Adrenal gland (tissue), 12 donors: ENCODE data around the gene ATF7. TPM values are rescaled to one million over a fixed set of nuclear protein-coding genes. Genes with fewer than 3 reads are reported as not detected.
"Not testable (repeated sequence)": the region's sequence is repeated elsewhere in the genome, so short reads cannot be mapped to it uniquely, and the experiment has no call there.

Experiments
- DNase-seq, 7 donors: peaks; one replicate each; pipeline ENCODE4 v3.0.0-alpha.2; 2019 to 2020
- H3K27ac ChIP-seq, 5 donors: fragments of 200-600 bp; sonication (generic) in 4 of 5; 1 replicate in 3 of 5; 2 replicates in 2 of 5; pipeline versions ENCODE4 v1.5.1 to v1.8.0; 2016 to 2020; ENCODE audit warnings: mild to moderate bottlenecking in 1 of 5
- H3K27me3 ChIP-seq: fragments of 200-600 bp; 2 replicates; pipeline ENCODE4 v1.8.0; 2021
- H3K36me3 ChIP-seq, 2 donors: fragments of 200-600 bp; replicated peaks in 1 of 2; 1 replicate in 1 of 2; 2 replicates in 1 of 2; pipeline versions ENCODE4 v1.5.1 to v1.8.0; 2018 to 2022
- H3K4me1 ChIP-seq, 2 donors: fragments of 200-600 bp; replicated peaks in 1 of 2; 1 replicate in 1 of 2; 2 replicates in 1 of 2; pipeline versions ENCODE4 v1.5.1 to v1.8.0; 2018 to 2021
- H3K4me3 ChIP-seq, 4 donors: fragments of 200-600 bp; sonication (generic) in 3 of 4; one replicate each; pipeline ENCODE4 v1.5.1; 2016 to 2018
- H3K9me3 ChIP-seq, 3 donors: fragments of 200-600 bp; sonication (generic) in 1 of 3; replicated peaks in 1 of 3; 1 replicate in 2 of 3; 2 replicates in 1 of 3; pipeline versions ENCODE4 v1.5.1 to v1.8.0; 2016 to 2021
- POLR2A ChIP-seq, 2 donors: fragments of 450-650 bp; IDR thresholded peaks; one replicate each; pipeline ENCODE4 v1.6.1; 2017; ENCODE audit warnings: antibody characterized with exemption in 2 of 2, mild to moderate bottlenecking in 2 of 2, moderate library complexity in 1 of 2
- WGBS, 4 donors: extraction: QIAGEN DNeasy Blood & Tissue Kit in 2 of 4; methylation state at CpG; one replicate each; pipeline versions ENCODE4 v1.1.5 to v1.1.7; 2013 to 2017; 5-methylcytosine and 5-hydroxymethylcytosine counted together
- intact Hi-C, 2 donors: fragments of 100-400 bp; cut with DNase I; formaldehyde crosslinking; loops; one replicate each; pipeline versions ENCODE4 v1.14.1 to v1.15.0; 2022 to 2023
- polyA plus RNA-seq, 3 donors: library from polyadenylated mRNA; stranded (reverse); fragments of 200-250 nt in 2 of 3; fragments of 350-450 nt in 1 of 3; fragmentation: Illumina TruSeq in 1 of 3; extraction: RNeasy Lipid Tissue Mini Kit (QIAGEN cat#74804) in 1 of 3; gene quantifications; one replicate each; pipeline ENCODE4 v1.2.3, GENCODE V29; 2013 to 2014
- total RNA-seq, 9 donors: library from RNA; depleted of rRNA in 4 of 9; stranded (reverse); fragments of >200 nt in 4 of 9; fragments of 120-200 nt in 1 of 9; fragmentation: NEBNext Ultra II Directional in 1 of 9; extraction: Animal tissue kit (Norgen Biotek cat#: 25700) in 1 of 9; gene quantifications; one replicate each; pipeline versions ENCODE4 v1.1.0 to v1.2.4, GENCODE V29; 2013 to 2023
- TF ChIP-seq, protein P1 (sequence below), 6 experiments: fragments of 450-650 bp in 4 of 6; fragments of 200-600 bp in 2 of 6; sonication (generic) in 1 of 6; IDR thresholded peaks; 1 replicate in 5 of 6; 2 replicates in 1 of 6; pipeline versions ENCODE4 v1.5.1 to v1.8.0; 2016 to 2021; ENCODE audit warnings: antibody characterized with exemption in 6 of 6, mild to moderate bottlenecking in 2 of 6, moderate library complexity in 1 of 6
- donor health status: healthy with polysubstance abuse.
- donor health status: Bipolar disorder and iron deficiency.
- donor health status: DM: yes; HTN: yes; CAD: no.
- donor health status: DM: no; HTN: no; CAD: no.
- donor health status: DM: no; HTN: no; CAD: no.
- donor health status: DM: yes; HTN: yes; CAD: no.

The ATF7 gene
- total and polyA plus RNA-seq, 12 donors: 12.1 to 41.7 (median 27.5) TPM

- H3K9me3 ChIP-seq: no peaks in the 10 kb centered on the region
- H3K36me3 ChIP-seq: peaks cover 0 to 3% of the 10 kb centered on the region in 2 donors
- TF ChIP-seq POLR2A (IDR thresholded peaks at IDR 0.05): no peak
- TF ChIP-seq, protein P1, sequence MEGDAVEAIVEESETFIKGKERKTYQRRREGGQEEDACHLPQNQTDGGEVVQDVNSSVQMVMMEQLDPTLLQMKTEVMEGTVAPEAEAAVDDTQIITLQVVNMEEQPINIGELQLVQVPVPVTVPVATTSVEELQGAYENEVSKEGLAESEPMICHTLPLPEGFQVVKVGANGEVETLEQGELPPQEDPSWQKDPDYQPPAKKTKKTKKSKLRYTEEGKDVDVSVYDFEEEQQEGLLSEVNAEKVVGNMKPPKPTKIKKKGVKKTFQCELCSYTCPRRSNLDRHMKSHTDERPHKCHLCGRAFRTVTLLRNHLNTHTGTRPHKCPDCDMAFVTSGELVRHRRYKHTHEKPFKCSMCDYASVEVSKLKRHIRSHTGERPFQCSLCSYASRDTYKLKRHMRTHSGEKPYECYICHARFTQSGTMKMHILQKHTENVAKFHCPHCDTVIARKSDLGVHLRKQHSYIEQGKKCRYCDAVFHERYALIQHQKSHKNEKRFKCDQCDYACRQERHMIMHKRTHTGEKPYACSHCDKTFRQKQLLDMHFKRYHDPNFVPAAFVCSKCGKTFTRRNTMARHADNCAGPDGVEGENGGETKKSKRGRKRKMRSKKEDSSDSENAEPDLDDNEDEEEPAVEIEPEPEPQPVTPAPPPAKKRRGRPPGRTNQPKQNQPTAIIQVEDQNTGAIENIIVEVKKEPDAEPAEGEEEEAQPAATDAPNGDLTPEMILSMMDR (IDR thresholded peaks at IDR 0.05): no peak
- intact Hi-C loops: no loop called here
- H3K4me3 ChIP-seq: no peak overlapping the region
- WGBS, 4 donors: 79 to 88% (median 82%) methylated on average over 2 of the region's 2 CpGs
- no peak for DNase-seq
- no peak overlapping the region for H3K27ac ChIP-seq
- H3K27me3 ChIP-seq: no peaks in the 10 kb centered on the region
- H3K4me1 ChIP-seq: peaks cover 10 to 43% of the 10 kb centered on the region in 2 donors
Measured at GRCh38 chr12:53612978-53613377, 13.2 kb downstream of the ATF7 start.

DNA sequence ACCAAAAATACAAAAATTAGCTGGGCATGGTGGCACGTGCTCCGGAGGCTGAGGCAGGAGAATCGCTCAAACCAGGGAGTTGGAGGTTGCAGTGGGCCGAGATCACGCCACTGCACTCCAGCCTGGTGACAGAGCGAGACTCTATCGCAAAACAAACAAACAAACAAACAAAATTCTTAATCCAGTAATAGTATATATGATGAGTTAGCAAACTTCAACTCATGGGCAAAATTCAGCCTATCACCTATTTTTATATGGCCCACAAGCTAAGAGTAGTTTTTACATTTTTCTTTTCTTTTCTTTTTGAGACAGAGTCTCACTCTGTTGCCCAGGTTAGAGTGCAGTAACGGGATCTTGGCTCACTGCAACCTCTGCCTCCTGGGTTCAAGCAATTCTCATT, 14.9 kb downstream of the ATF7 start:
- peaks cover 0 to 27% of the 10 kb centered on the region in 2 donors for H3K4me1 ChIP-seq
- intact Hi-C loops: no loop called here
- no peak overlapping the region for H3K27ac ChIP-seq
- 96 to 98% (median 97%) methylated on average over 8 of the region's 8 CpGs for WGBS, 4 donors
- H3K36me3 ChIP-seq: peaks cover 0 to 3% of the 10 kb centered on the region in 2 donors
- no peak overlapping the region for H3K4me3 ChIP-seq
- H3K27me3 ChIP-seq: no peaks in the 10 kb centered on the region
- H3K9me3 ChIP-seq: no peaks in the 10 kb centered on the region
- TF ChIP-seq, protein P1 (IDR thresholded peaks at IDR 0.05): no peak
- TF ChIP-seq POLR2A (IDR thresholded peaks at IDR 0.05): no peak
- no peak for DNase-seq

DNA sequence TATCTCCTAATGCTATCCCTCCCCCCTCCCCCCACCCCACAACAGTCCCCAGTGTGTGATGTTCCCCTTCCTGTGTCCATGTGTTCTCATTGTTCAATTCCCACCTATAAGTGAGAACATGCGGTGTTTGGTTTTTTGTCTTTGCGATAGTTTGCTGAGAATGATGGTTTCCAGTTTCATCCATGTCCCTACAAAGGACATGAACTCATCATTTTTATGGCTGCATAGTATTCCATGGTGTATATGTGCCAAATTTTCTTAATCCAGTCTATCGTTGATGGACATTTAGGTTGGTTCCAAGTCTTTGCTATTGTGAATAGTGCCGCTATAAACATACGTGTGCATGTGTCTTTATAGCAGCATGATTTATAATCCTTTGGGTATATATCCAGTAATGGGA, 19.5 kb downstream of the ATF7 start:
- intact Hi-C loops, H3K36me3 ChIP-seq: not testable (repeated sequence)
- WGBS, 4 donors: 94 to 98% (median 96%) methylated on average over 3 to 5 of the region's 5 CpGs

DNA sequence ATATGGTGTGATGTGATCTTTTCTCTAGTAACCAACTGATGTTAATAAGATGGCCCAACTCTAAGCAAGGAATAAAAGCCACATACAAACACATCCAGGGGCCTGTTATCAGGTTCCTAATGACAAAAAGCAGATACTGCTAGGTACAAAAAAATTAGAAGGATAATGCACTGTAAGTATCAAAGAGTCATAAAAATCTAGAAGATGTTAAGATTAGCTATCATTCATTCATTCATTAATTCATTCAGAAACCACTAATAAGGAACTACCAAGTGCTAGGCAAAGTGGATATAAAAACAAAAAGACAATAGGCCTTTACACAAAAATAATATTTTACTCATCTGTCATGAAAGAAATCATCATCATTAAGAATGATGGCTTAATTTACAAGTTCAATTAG, 21.6 kb downstream of the ATF7 start:
- Histone ChIP-seq H3K27me3 (no peaks in the 10 kb centered on the region), H3K36me3 (peaks cover 0 to 3% of the 10 kb centered on the region in 2 donors), H3K4me1 (peaks cover 0 to 40% of the 10 kb centered on the region in 2 donors), H3K4me3 (no peak overlapping the region), H3K9me3 (no peaks in the 10 kb centered on the region), H3K27ac (no peak overlapping the region)
- intact Hi-C loops: no loop called here
- TF ChIP-seq, protein P1 (IDR thresholded peaks at IDR 0.05): no peak
- TF ChIP-seq POLR2A (IDR thresholded peaks at IDR 0.05): no peak
- no peak for DNase-seq

More for the DNA sequence above, 19.5 kb downstream of the ATF7 start:
- H3K4me3 ChIP-seq, H3K27me3 ChIP-seq, H3K27ac ChIP-seq, DNase-seq, H3K9me3 ChIP-seq: not testable (repeated sequence)
- peaks cover 0 to 33% of the 10 kb centered on the region in 2 donors for H3K4me1 ChIP-seq

DNA sequence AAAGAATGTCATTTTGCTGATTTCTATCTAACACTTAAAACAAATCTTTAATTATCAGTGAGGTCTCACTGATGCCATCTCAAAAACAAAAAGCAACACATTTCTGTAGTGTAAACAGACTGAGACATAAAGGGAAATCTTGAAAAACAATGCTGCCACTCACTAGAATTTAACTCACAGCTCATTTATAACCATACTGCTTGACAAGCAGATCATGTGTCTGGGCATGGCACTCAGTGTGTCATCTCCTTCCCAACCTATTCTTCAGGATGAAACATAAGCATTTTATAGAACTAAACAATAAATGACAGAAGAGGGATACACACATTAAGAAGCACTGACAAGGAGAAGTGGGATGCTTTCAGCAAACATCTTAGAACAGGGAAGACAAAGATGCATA, 22.4 kb downstream of the ATF7 start:
- H3K27me3 ChIP-seq: no peaks in the 10 kb centered on the region
- H3K9me3 ChIP-seq: no peaks in the 10 kb centered on the region
- no peaks in the 10 kb centered on the region for H3K36me3 ChIP-seq
- no peak overlapping the region for H3K4me3 ChIP-seq
- no peak for DNase-seq
- intact Hi-C loops: no loop called here
- peak overlapping the region in 1 of 5 donors; percentile 2 for H3K27ac ChIP-seq
- no peak for TF ChIP-seq POLR2A (IDR thresholded peaks at IDR 0.05)
- TF ChIP-seq, protein P1 (IDR thresholded peaks at IDR 0.05): no peak
- H3K4me1 ChIP-seq: peaks cover 0 to 40% of the 10 kb centered on the region in 2 donors
